MCF 10A (cell line): ENCODE results near the gene FAM8A1. TPM values are rescaled to one million over a fixed set of nuclear protein-coding genes. Genes with fewer than 3 reads are reported as not detected.
"Not testable (repeated sequence)": the region's sequence is repeated elsewhere in the genome, so short reads cannot be mapped to it uniquely, and the experiment has no call there.

Experiments used
- BruUV-seq: library from RNA; stranded (reverse); fragments of 400-500 nt; replicated peaks from 2 replicates; lab custom pipeline; 2021; lab: Mats Ljungman, UMichigan
- CTCF ChIA-PET: fragments of 300-600 bp; sonication (Branson Sonifier 250); formaldehyde crosslinking; extraction: SDS; loops from one replicate; lab custom pipeline; 2021; ENCODE audit warnings: antibody characterized with exemption, inconsistent platforms; lab: Yijun Ruan, JAX
- POLR2A ChIA-PET: fragments of 300-600, 350-650 bp; sonication (Branson Sonifier 250); formaldehyde crosslinking; extraction: SDS; loops from one replicate; lab custom pipeline; 2020; ENCODE audit warnings: antibody characterized with exemption, inconsistent platforms; lab: Yijun Ruan, JAX
- DNase-seq: peaks from one replicate; pipeline ENCODE4 v3.0.0-alpha.2; 2018; ENCODE audit not compliant: unreplicated experiment
- H3K27ac Mint-ChIP-seq: one replicate; pipeline ENCODE4 v1.8.0; 2022; ENCODE audit warnings: mild to moderate bottlenecking, low read depth, mixed read lengths; ENCODE audit not compliant: unreplicated experiment
- H3K27me3 Mint-ChIP-seq: one replicate; pipeline ENCODE4 v1.8.0; 2022; ENCODE audit warnings: mixed read lengths; ENCODE audit not compliant: insufficient read depth, unreplicated experiment
- H3K36me3 Mint-ChIP-seq: one replicate; pipeline ENCODE4 v1.8.0; 2022; ENCODE audit warnings: mild to moderate bottlenecking, moderate library complexity, mixed read lengths; ENCODE audit not compliant: insufficient read depth, unreplicated experiment
- H3K4me1 Mint-ChIP-seq: one replicate; pipeline ENCODE4 v1.8.0; 2022; ENCODE audit warnings: mixed read lengths; ENCODE audit not compliant: insufficient read depth, unreplicated experiment
- H3K4me3 Mint-ChIP-seq: one replicate; pipeline ENCODE4 v1.8.0; 2022; ENCODE audit warnings: mild to moderate bottlenecking, moderate library complexity, mixed read lengths; ENCODE audit not compliant: unreplicated experiment
- H3K9me3 Mint-ChIP-seq: one replicate; pipeline ENCODE4 v1.8.0; 2022; ENCODE audit warnings: mixed read lengths; ENCODE audit not compliant: unreplicated experiment
- CTCF ChIP-seq: fragments of 200-600 bp; IDR thresholded peaks from one replicate; pipeline ENCODE4 v1.8.0; 2022; ENCODE audit warnings: antibody characterized with exemption, mild to moderate bottlenecking; ENCODE audit not compliant: unreplicated experiment
- intact Hi-C: fragments of 100-400 bp; cut with micrococcal nuclease; formaldehyde crosslinking; loops from 2 replicates; pipeline ENCODE4 v1.14.1; 2022
- total RNA-seq: library from RNA; stranded (reverse); gene quantifications from 2 replicates; pipeline ENCODE4 v1.2.3, GENCODE V29; 2022

Gene FAM8A1
- total RNA-seq, 1 experiment from 2014 or later: 12.7 TPM

GRCh38 chr6:17580518-17581048 is 19.5 kb upstream of the FAM8A1 start:
- no peak overlapping the region for H3K27ac Mint-ChIP-seq
- peaks cover 8% of the 10 kb centered on the region for H3K4me1 Mint-ChIP-seq
- ChIA-PET CTCF (interaction anchor here (0.6 to 7.6 kb wide), 7 partner anchors 69 to 1766 kb away, joined by 3 to 113 read pairs (median 3); no protein-coding TSS in a partner anchor), POLR2A (no interaction called here)
- H3K4me3 Mint-ChIP-seq: no peak overlapping the region
- intact Hi-C loops: loop anchor here (5.0 to 10.0 kb wide), 2 partner anchors 298 to 924 kb away; partner anchors contain the start of gene RBM24
- H3K27me3 Mint-ChIP-seq: no peaks in the 10 kb centered on the region
- no TSS peak for BruUV-seq
- DNase-seq: no peak
- peaks cover 6% of the 10 kb centered on the region for H3K36me3 Mint-ChIP-seq
- H3K9me3 Mint-ChIP-seq: peaks cover 13% of the 10 kb centered on the region
- TF ChIP-seq CTCF: no peak

GRCh38 chr6:17581282-17581681 is 18.8 kb upstream of the FAM8A1 start:
- H3K27ac Mint-ChIP-seq, DNase-seq, BruUV-seq, H3K27me3 Mint-ChIP-seq, H3K36me3 Mint-ChIP-seq, H3K4me3 Mint-ChIP-seq, POLR2A ChIA-PET, H3K4me1 Mint-ChIP-seq: not testable (repeated sequence)
- CTCF ChIA-PET: interaction anchor here (0.6 to 7.6 kb wide), 5 partner anchors 26 to 737 kb away, joined by 3 to 113 read pairs (median 3); no protein-coding TSS in a partner anchor
- intact Hi-C loops: loop anchor here (5.0 to 10.0 kb wide), 2 partner anchors 299 to 924 kb away; partner anchors contain the start of gene RBM24
- H3K9me3 Mint-ChIP-seq: peaks cover 13% of the 10 kb centered on the region

- no peak overlapping the region for H3K4me3 Mint-ChIP-seq
- no TSS peak for BruUV-seq
Observed at GRCh38 chr6:17583811-17584210, 16.3 kb upstream of the FAM8A1 start.

GRCh38 chr6:17584241-17584803 is 15.8 kb upstream of the FAM8A1 start:
- H3K4me3 Mint-ChIP-seq: no peak overlapping the region
- TF ChIP-seq CTCF: peak; percentile 72
- H3K27ac Mint-ChIP-seq: no peak overlapping the region
- peaks cover 6% of the 10 kb centered on the region for H3K36me3 Mint-ChIP-seq
- POLR2A ChIA-PET: interaction anchor here (0.6 to 1.2 kb wide), 2 partner anchors 425 to 675 kb away, joined by 3 read pairs; no protein-coding TSS in a partner anchor
- intact Hi-C loops: loop anchor here (1.0 to 10.0 kb wide), 3 partner anchors 302 to 920 kb away; partner anchors contain the start of gene RBM24
- H3K27me3 Mint-ChIP-seq: no peaks in the 10 kb centered on the region
- peak; percentile 77 for DNase-seq
- BruUV-seq: no TSS peak
- CTCF ChIA-PET: interaction anchor here (0.6 to 7.6 kb wide), 22 partner anchors 11 to 435 kb away, joined by 3 to 113 read pairs (median 4); partner anchors contain the start of gene FAM8A1
- no peaks in the 10 kb centered on the region for H3K9me3 Mint-ChIP-seq
- peaks cover 8% of the 10 kb centered on the region for H3K4me1 Mint-ChIP-seq

More at GRCh38 chr6:17583811-17584210, 16.3 kb upstream of the FAM8A1 start:
- intact Hi-C loops: loop anchor here (1.0 to 10.0 kb wide), 3 partner anchors 302 to 921 kb away; partner anchors contain the start of gene RBM24
- no peaks in the 10 kb centered on the region for H3K9me3 Mint-ChIP-seq
- CTCF ChIA-PET: interaction anchor here (0.6 to 7.6 kb wide), 20 partner anchors 10 to 434 kb away, joined by 3 to 113 read pairs (median 4); partner anchors contain the start of gene FAM8A1
- H3K27ac Mint-ChIP-seq: no peak overlapping the region
- H3K27me3 Mint-ChIP-seq: no peaks in the 10 kb centered on the region
- TF ChIP-seq CTCF: no peak
- H3K36me3 Mint-ChIP-seq: peaks cover 6% of the 10 kb centered on the region
- no peak for DNase-seq
- POLR2A ChIA-PET: interaction anchor here (1.2 kb wide), 1 partner anchor 425 kb away, joined by 3 read pairs; no protein-coding TSS in a partner anchor
- peaks cover 8% of the 10 kb centered on the region for H3K4me1 Mint-ChIP-seq
